ENCODE data around the gene ZBTB20.

- TF ChIP-seq CTCF (IDR thresholded peaks at IDR 0.05; ENCODE audit: low read length) = peak; percentile 36
- no peak for TF ChIP-seq EZH2phosphoT487 (IDR thresholded peaks at IDR 0.05; ENCODE audit: low read length)
- TF ChIP-seq EZH2 (optimal IDR thresholded peaks at IDR 0.05; ENCODE audit: low read depth, low read length) = no peak
Measured at GRCh38 chr3:114299421-114299820, 847.7 kb downstream of the ZBTB20 start.

Measured in MM.1S (cell line).